ENCODE data around the gene SNCG.

Gene SNCG

DNA sequence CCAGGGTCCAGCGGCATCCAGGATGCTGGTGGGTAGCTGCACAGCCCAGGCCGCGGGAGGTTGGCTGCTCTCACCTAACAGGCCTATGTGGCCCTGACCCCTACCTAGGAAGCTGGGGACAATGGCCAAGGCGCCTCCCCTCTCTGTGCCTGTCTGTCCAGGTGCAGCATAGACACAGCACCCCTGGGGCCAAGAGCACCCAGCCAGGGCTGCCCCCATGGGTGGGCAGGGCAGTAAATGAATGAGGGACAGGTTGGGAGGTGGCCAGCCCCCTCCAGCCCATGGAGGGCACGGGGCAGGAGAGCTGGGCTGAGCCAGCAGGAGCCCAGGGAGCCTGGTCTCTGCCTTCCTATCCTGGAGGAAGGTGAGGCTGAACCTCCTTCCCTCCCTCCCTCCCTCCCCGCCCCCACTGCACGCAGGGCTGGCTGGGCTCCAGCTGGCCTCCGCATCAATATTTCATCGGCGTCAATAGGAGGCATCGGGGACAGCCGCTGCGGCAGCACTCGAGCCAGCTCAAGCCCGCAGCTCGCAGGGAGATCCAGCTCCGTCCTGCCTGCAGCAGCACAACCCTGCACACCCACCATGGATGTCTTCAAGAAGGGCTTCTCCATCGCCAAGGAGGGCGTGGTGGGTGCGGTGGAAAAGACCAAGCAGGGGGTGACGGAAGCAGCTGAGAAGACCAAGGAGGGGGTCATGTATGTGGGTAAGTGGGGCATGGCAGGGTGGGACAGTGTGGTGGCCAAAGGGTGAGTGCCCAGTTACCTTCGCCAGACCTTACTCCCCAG, at the start of gene SNCG:
TSS of gene SNCG (plus strand) at position 484 of the 785 bp plus-strand sequence. CDS start at position 583, 99 bp downstream.
- no peak within 1 kb of the TSS for H3K4me3 ChIP-seq (ENCODE audit: low read depth, low read length)
- TF ChIP-seq, protein P1, sequence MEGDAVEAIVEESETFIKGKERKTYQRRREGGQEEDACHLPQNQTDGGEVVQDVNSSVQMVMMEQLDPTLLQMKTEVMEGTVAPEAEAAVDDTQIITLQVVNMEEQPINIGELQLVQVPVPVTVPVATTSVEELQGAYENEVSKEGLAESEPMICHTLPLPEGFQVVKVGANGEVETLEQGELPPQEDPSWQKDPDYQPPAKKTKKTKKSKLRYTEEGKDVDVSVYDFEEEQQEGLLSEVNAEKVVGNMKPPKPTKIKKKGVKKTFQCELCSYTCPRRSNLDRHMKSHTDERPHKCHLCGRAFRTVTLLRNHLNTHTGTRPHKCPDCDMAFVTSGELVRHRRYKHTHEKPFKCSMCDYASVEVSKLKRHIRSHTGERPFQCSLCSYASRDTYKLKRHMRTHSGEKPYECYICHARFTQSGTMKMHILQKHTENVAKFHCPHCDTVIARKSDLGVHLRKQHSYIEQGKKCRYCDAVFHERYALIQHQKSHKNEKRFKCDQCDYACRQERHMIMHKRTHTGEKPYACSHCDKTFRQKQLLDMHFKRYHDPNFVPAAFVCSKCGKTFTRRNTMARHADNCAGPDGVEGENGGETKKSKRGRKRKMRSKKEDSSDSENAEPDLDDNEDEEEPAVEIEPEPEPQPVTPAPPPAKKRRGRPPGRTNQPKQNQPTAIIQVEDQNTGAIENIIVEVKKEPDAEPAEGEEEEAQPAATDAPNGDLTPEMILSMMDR (IDR thresholded peaks at IDR 0.05; ENCODE audit: borderline replicate concordance, insufficient read depth, low read depth, low read length) = no peak

DNA sequence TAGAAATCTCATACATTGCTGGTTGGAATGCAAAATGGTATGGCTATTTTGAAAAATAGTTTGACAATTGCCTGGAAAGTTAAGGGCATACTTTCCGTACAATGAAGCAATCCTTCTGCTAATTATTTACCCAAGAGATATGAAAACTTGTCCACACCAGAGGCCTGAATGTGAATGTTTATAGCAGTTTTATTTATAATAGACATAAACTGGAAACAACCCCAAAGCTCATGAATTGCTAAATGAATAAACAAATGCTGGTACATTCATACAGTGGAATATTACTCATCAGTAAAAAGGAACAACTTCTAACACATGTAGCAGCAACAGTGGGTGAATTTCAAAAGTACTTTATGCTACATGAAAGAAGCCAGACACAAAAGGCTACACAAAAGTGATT, 43.7 kb upstream of the SNCG start:
- TF ChIP-seq, protein P1 (IDR thresholded peaks at IDR 0.05; ENCODE audit: borderline replicate concordance, insufficient read depth, low read depth, low read length) = no peak
- no peak overlapping the region for H3K4me3 ChIP-seq (ENCODE audit: low read depth, low read length)

DNA sequence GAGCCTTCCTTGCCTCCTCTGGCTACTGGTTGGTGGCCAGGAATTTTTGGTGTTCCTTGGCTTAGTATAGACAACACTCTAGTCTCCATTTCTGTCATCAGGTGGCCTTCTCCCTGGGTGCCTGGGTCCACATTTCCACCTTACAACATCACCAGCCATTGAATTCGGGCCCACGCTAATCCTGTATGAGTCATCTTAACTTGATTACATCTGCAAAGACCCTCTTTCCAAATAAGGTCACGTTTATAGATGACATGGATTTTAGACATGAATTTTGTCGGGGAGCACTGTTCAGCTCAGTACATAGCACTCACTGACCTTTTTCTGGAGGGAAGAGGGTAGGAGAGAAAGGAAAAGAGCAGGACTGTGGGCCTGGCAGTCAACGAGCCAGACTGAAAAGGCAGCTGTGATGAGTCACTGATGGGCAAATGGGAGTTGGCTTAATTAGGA, 40.4 kb upstream of the SNCG start:
- no peak overlapping the region for H3K4me3 ChIP-seq (ENCODE audit: low read depth, low read length)
- TF ChIP-seq, protein P1 (IDR thresholded peaks at IDR 0.05; ENCODE audit: borderline replicate concordance, insufficient read depth, low read depth, low read length) = no peak

DNA sequence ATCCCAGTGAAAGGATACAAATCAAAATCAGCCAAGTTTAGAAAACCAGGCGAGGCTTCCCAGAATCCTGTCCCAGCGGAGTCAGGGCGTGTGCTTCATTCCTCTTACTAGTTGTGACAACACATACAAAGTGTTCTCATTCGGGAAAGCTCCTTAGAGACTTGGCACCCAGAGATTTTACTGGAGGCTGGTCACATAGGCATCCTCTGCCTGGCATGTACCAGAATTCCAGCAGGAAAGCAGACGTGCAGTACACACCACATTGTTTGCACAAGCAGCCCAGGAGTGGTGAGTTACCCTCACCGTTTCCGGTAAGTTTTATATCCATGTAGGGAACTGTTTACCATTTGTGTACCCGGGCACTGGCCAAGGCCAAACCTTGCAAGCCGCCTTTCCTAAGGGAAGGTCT, 35.8 kb upstream of the SNCG start:
- TF ChIP-seq, protein P1 (IDR thresholded peaks at IDR 0.05; ENCODE audit: borderline replicate concordance, insufficient read depth, low read depth, low read length) = no peak
- H3K4me3 ChIP-seq (ENCODE audit: low read depth, low read length) = no peak overlapping the region

DNA sequence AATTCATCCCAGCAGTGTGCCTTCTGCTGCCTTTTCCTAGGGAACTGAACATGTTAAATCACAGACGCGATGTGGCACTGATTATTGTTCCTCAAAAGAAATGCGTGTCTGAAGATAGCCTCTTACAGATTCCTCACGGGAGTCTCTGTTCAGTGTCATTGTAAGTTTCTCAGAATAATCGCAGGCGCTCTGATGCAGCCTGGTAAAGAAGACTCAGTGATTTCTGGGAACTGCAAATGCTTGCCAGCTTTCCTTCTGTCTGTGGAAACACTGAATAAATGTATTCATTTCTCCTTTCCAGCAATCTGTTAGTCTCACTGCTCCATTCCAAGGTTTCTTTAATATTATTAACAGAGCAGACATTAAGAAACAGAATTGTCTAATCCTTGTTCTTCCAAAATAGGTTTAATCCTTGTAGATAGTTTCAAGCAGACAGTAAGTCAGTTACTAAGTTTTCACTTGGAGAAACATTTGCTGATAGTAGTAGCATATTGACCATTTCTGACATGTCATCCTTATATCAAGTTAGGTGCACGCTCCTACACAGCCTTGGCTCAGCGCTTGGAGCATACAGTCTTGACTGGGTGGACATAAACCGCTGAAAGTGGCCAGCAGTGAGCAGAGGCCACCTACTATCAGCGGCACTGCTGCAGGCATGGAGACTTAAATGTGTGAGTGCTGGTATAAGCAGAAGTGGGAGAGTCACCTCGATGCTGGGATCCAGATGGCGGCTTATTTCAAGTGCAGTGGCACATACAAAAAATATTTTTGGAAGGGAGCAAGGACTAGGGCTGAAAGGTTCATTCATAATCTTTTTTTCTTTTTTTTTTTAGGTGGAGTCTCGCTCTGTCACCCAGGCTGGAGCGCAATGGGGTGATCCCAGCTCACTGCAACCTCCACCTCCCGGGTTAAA, 28.7 kb upstream of the SNCG start:
- TF ChIP-seq, protein P1 (IDR thresholded peaks at IDR 0.05; ENCODE audit: borderline replicate concordance, insufficient read depth, low read depth, low read length) = no peak

DNA sequence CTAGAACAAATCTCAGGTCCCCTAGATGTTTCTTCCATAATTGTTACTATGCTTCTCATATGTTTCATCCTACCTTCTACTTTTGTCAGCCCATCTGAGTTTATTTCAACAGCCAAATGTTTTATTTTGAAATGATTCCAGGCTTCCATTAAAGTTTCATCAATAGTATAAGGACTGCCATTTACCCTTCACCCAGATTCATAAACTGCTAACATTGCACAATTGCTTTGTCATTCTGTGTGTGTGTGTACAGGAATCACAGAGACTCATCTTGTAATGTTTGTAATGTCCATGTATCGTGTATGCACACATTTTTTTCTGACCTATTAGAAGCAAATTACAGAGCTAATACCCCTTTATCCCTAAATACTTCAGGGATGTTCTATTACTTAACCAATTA, 26.5 kb upstream of the SNCG start:
- no peak overlapping the region for H3K4me3 ChIP-seq (ENCODE audit: low read depth, low read length)

More for the DNA sequence above, 28.7 kb upstream of the SNCG start:
- no peak overlapping the region for H3K4me3 ChIP-seq (ENCODE audit: low read depth, low read length)

More for the DNA sequence above, 26.5 kb upstream of the SNCG start:
- TF ChIP-seq, protein P1 (IDR thresholded peaks at IDR 0.05; ENCODE audit: borderline replicate concordance, insufficient read depth, low read depth, low read length) = no peak
